GM12878 (cell line): ENCODE results near the gene ERC2. TPM values are rescaled to one million over a fixed set of nuclear protein-coding genes. Genes with fewer than 3 reads are reported as not detected.

Experiments
- ATAC-seq: fragments of 200-7000 bp; cut with Tn5 transposase; 3 replicates; pipeline ENCODE4 v1.9.1; 2020; ENCODE audit warnings: mild to moderate bottlenecking, moderate library complexity
- BruUV-seq: library from RNA; stranded (reverse); fragments of 400-500 nt; replicated peaks from 2 replicates; lab custom pipeline; 2021; lab: Mats Ljungman, UMichigan
- CTCF ChIA-PET: fragments of 300-600 bp; sonication (Branson Sonifier 250); formaldehyde crosslinking; extraction: SDS; loops from one replicate; lab custom pipeline; 2021; ENCODE audit warnings: inconsistent platforms; lab: Yijun Ruan, JAX
- POLR2A ChIA-PET: fragments of 350-600 bp; formaldehyde crosslinking; extraction: SDS; loops from one replicate; lab custom pipeline; 2021; ENCODE audit warnings: inconsistent platforms; lab: Charles Lee
- RAD21 ChIA-PET: fragments of 300-600 bp; sonication (Branson Sonifier 250); formaldehyde crosslinking; loops from one replicate; lab custom pipeline; 2023; ENCODE audit warnings: antibody characterized with exemption; ENCODE audit not compliant: unreplicated experiment; lab: Charles Lee
- SMC1A ChIA-PET: fragments of 300-600 bp; sonication (Branson Sonifier 250); formaldehyde crosslinking; loops from one replicate; lab custom pipeline; 2023; ENCODE audit not compliant: unreplicated experiment, uncharacterized antibody; lab: Charles Lee
- DNase-seq: peaks from one replicate; pipeline ENCODE4 v3.0.0-alpha.2; 2011; ENCODE audit warnings: low read depth, low spot score
- FAIRE-seq: peaks from 3 replicates; lab custom pipeline; 2011; peaks lifted over from hg19 to GRCh38; lab: Jason Lieb, UNC
- H2AFZ ChIP-seq: 2 replicates; pipeline ENCODE4 v1.6.0; 2011; ENCODE audit warnings: low read depth, low read length, control low read depth; ENCODE audit not compliant: control insufficient read depth
- H3K27ac ChIP-seq: 2 replicates; pipeline ENCODE4 v1.5.1; 2011; ENCODE audit warnings: control low read depth; ENCODE audit not compliant: control insufficient read depth, insufficient read depth
- H3K27me3 ChIP-seq, 2 experiments: replicated peaks in 1 of 2; 2 replicates each; pipeline versions ENCODE4 v1.6.0 to v1.6.1; 2011; ENCODE audit warnings: low read length in 1 of 2; ENCODE audit not compliant: control insufficient read depth in 2 of 2, insufficient read depth in 2 of 2
- H3K36me3 ChIP-seq, 2 experiments: 2 replicates each; pipeline ENCODE4 v1.5.1; 2011; ENCODE audit warnings: low read length in 1 of 2; ENCODE audit not compliant: control insufficient read depth in 2 of 2, insufficient read depth in 2 of 2
- H3K4me1 ChIP-seq: 2 replicates; pipeline ENCODE4 v1.6.1; 2011; ENCODE audit warnings: mild to moderate bottlenecking, low read length, moderate library complexity, mixed read lengths; ENCODE audit not compliant: control insufficient read depth, insufficient read depth
- H3K4me2 ChIP-seq: 2 replicates; pipeline ENCODE4 v1.6.0; 2011; ENCODE audit warnings: control low read depth; ENCODE audit not compliant: control insufficient read depth, insufficient read depth
- H3K4me3 ChIP-seq: fragments of 200-600 bp; sonication (generic); 2 replicates; pipeline ENCODE4 v1.5.1; 2016
- H3K79me2 ChIP-seq: 2 replicates; pipeline ENCODE4 v1.6.0; 2011; ENCODE audit warnings: low read length; ENCODE audit not compliant: control insufficient read depth, insufficient read depth
- H3K9ac ChIP-seq: 2 replicates; pipeline ENCODE4 v1.8.0; 2011; ENCODE audit warnings: low read length, control low read depth, mixed read lengths; ENCODE audit not compliant: control insufficient read depth, insufficient read depth
- H3K9me3 ChIP-seq: replicated peaks from 3 replicates; pipeline ENCODE4 v1.5.1; 2011; ENCODE audit warnings: mild to moderate bottlenecking, low read length; ENCODE audit not compliant: control insufficient read depth, insufficient read depth
- H4K20me1 ChIP-seq: 2 replicates; pipeline ENCODE4 v1.6.0; 2011; ENCODE audit not compliant: control insufficient read depth, insufficient read depth
- ATF2 ChIP-seq: IDR thresholded peaks from 2 replicates; pipeline ENCODE4 v1.6.1; 2012; ENCODE audit warnings: low read length, inconsistent platforms
- BHLHE40 ChIP-seq, 2 experiments: fragments of 450-650 bp in 1 of 2; IDR thresholded peaks; 2 replicates each; pipeline ENCODE4 v1.6.1; 2011 to 2017; ENCODE audit warnings: low read depth in 2 of 2, borderline replicate concordance in 1 of 2, improper control_type of control experiment in 1 of 2, low read length in 1 of 2, mild to moderate bottlenecking in 1 of 2
- CHD4 ChIP-seq: fragments of 200-600 bp; sonication (generic); IDR thresholded peaks from 2 replicates; pipeline ENCODE4 v1.6.1; 2016; ENCODE audit warnings: mild to moderate bottlenecking
- CTCF ChIP-seq, 3 experiments: IDR thresholded peaks in 2 of 3; conservative IDR thresholded peaks in 1 of 3; 2 replicates each; pipeline ENCODE4 v1.5.1; 2011; ENCODE audit warnings: low read depth in 3 of 3, low read length in 3 of 3, mild to moderate bottlenecking in 3 of 3, control low read depth in 2 of 3, moderate library complexity in 2 of 3, inconsistent platforms in 1 of 3, mixed read lengths in 1 of 3; ENCODE audit not compliant: control insufficient read depth in 2 of 3, insufficient read depth in 1 of 3; ENCODE audit errors: extremely low read depth in 1 of 3
- DPF2 ChIP-seq: fragments of 450-650 bp; IDR thresholded peaks from 2 replicates; pipeline ENCODE4 v1.6.1; 2017; ENCODE audit warnings: mild to moderate bottlenecking
- ETV6 ChIP-seq, 2 experiments: fragments of 450-650 bp in 1 of 2; IDR thresholded peaks in 1 of 2; conservative IDR thresholded peaks in 1 of 2; 2 replicates each; pipeline ENCODE4 v1.6.1; 2014; ENCODE audit warnings: antibody characterized with exemption in 1 of 2, borderline replicate concordance in 1 of 2, low read depth in 1 of 2, mild to moderate bottlenecking in 1 of 2, moderate library complexity in 1 of 2
- GABPA ChIP-seq: IDR thresholded peaks from 2 replicates; pipeline ENCODE4 v1.6.1; 2014; ENCODE audit warnings: antibody characterized with exemption, low read depth, mild to moderate bottlenecking, inconsistent platforms
- KDM1A ChIP-seq: fragments of 200-600 bp; sonication (generic); IDR thresholded peaks from 2 replicates; pipeline ENCODE4 v1.6.1; 2016; ENCODE audit warnings: borderline replicate concordance
- NFYA ChIP-seq: IDR thresholded peaks from 2 replicates; pipeline ENCODE4 v1.6.1; 2011; ENCODE audit warnings: low read depth, mild to moderate bottlenecking, low read length, improper control_type of control experiment, borderline replicate concordance
- NR2C2 ChIP-seq: IDR thresholded peaks from 2 replicates; pipeline ENCODE4 v1.6.1; 2011; ENCODE audit warnings: borderline replicate concordance, low read depth; ENCODE audit not compliant: control insufficient read depth, insufficient read length
- PBX3 ChIP-seq: IDR thresholded peaks from 2 replicates; pipeline ENCODE4 v1.6.1; 2011; ENCODE audit warnings: mild to moderate bottlenecking, low read depth, low read length, moderate library complexity; ENCODE audit not compliant: insufficient replicate concordance
- RBBP5 ChIP-seq: fragments of 200-600 bp; sonication (generic); conservative IDR thresholded peaks from 2 replicates; pipeline ENCODE4 v1.6.1; 2016
- RFX5 ChIP-seq: IDR thresholded peaks from 2 replicates; pipeline ENCODE4 v1.6.1; 2011; ENCODE audit warnings: low read depth, low read length, improper control_type of control experiment
- SUZ12 ChIP-seq: fragments of 200-600 bp; sonication (generic); IDR thresholded peaks from one replicate; pipeline ENCODE4 v1.6.1; 2018; ENCODE audit warnings: antibody characterized with exemption, mild to moderate bottlenecking; ENCODE audit not compliant: unreplicated experiment
- USF2 ChIP-seq: IDR thresholded peaks from 2 replicates; pipeline ENCODE4 v1.6.1; 2011; ENCODE audit warnings: low read depth, low read length, improper control_type of control experiment, borderline replicate concordance
- ZBED1 ChIP-seq: IDR thresholded peaks from 2 replicates; pipeline ENCODE4 v1.6.1; 2016; ENCODE audit warnings: borderline replicate concordance
- ZNF207 ChIP-seq: fragments of 450-650 bp; IDR thresholded peaks from 2 replicates; pipeline ENCODE4 v1.6.1; 2014; ENCODE audit warnings: antibody characterized with exemption, mild to moderate bottlenecking, borderline replicate concordance
- WGBS: methylation state at CpG from one replicate; pipeline ENCODE4 v1.1.6; 2016; ENCODE audit warnings: low lambda C conversion rate; ENCODE audit not compliant: insufficient replicate concordance, insufficient coverage; ENCODE audit errors: missing lambda C conversion rate; 5-methylcytosine and 5-hydroxymethylcytosine counted together
- in situ Hi-C: fragments of 300-500 bp; cut with MboI; formaldehyde crosslinking; loops from 9 replicates; pipeline ENCODE4 v1.14.3; 2018; ENCODE audit warnings: mixed read lengths
- intact Hi-C: fragments of 100-400 bp; cut with micrococcal nuclease; formaldehyde crosslinking; loops from one replicate; pipeline ENCODE4 v1.14.2; 2022; ENCODE audit not compliant: unreplicated experiment
- polyA plus RNA-seq, 11 experiments: library from polyadenylated mRNA; depleted of rRNA in 4 of 11; unstranded in 6 of 11; stranded (reverse) in 5 of 11; fragments of >200 nt; fragmentation: Nextera tagmentation in 4 of 11; fragmentation: Illumina TruSeq in 1 of 11; extraction: Ambion mirVana in 4 of 11; extraction: Trizol in 1 of 11; gene quantifications; 1 replicate in 1 of 11; 2 replicates in 10 of 11; pipeline versions ENCODE4 v1.2.1 to v1.2.3, GENCODE V29; 2011 to 2016; ENCODE audit warnings: inconsistent platforms in 2 of 11, missing spikeins in 2 of 11, low read depth in 1 of 11
- total RNA-seq, 4 experiments: library from RNA; depleted of rRNA in 3 of 4; stranded (reverse); fragments of >200 nt in 3 of 4; fragmentation: Illumina TruSeq in 1 of 4; extraction: Trizol in 1 of 4; gene quantifications; 2 replicates each; pipeline versions ENCODE4 v1.2.1 to v1.2.3, GENCODE V29; 2013 to 2021

Gene ERC2
- total and polyA plus RNA-seq, 10 of the 15 experiments (the other 5 are each of a cell fraction or from before 2014, with no cell fraction given) = 0.06 to 1.4 (median 0.12) TPM; not detected in 3

- ChIA-PET SMC1A (interaction anchor here (1.2 kb wide), 1 partner anchor 16 kb away, joined by 3 read pairs; no protein-coding TSS in a partner anchor), RAD21 (no interaction called here), POLR2A (no interaction called here), CTCF (no interaction called here)
- no peak overlapping the region for H3K9ac ChIP-seq
- no peaks in the 10 kb centered on the region; a peak in 1 of 4 replicates for H3K27me3 ChIP-seq
- no peak overlapping the region for H2AFZ ChIP-seq
- no peak overlapping the region for H3K4me3 ChIP-seq
- ATAC-seq = no peak
- no peaks in the 10 kb centered on the region for H3K9me3 ChIP-seq
- no peak overlapping the region for H3K27ac ChIP-seq
- no peak for FAIRE-seq
- WGBS = 34% methylated on average over 3 of the region's 3 CpGs
- no peaks in the 10 kb centered on the region for H3K36me3 ChIP-seq
- no TSS peak for BruUV-seq
- no peaks in the 10 kb centered on the region for H3K79me2 ChIP-seq
- no peak for DNase-seq
- TF ChIP-seq ETV6 (conservative IDR thresholded peaks at IDR 0.05 in 1 of 2, IDR thresholded peaks at IDR 0.05 in 1 of 2; ENCODE audit: borderline replicate concordance in 1 of 2, low read depth in 1 of 2) (no peak), ZNF207 (no peak), CHD4 (no peak), ZBED1 (no peak), CTCF (IDR thresholded peaks at IDR 0.05 in 2 of 3, conservative IDR thresholded peaks at IDR 0.05 in 1 of 3; ENCODE audit: control insufficient read depth in 2 of 3, extremely low read depth in 1 of 3, insufficient read depth in 1 of 3, low read depth in 3 of 3, low read length in 3 of 3) (no peak), RBBP5 (no peak), KDM1A (no peak), GABPA (no peak), RFX5 (no peak), NR2C2 (no peak), SUZ12 (no peak), NFYA (no peak), BHLHE40 (IDR thresholded peaks at IDR 0.05; ENCODE audit: borderline replicate concordance in 1 of 2, low read depth in 2 of 2, low read length in 1 of 2) (no peak), PBX3 (no peak), DPF2 (no peak), ATF2 (no peak), USF2 (no peak)
- H3K4me2 ChIP-seq = no peak overlapping the region
- intact Hi-C loops = no loop called here
- H3K4me1 ChIP-seq = no peaks in the 10 kb centered on the region
- no peaks in the 10 kb centered on the region for H4K20me1 ChIP-seq
- in situ Hi-C loops = no loop called here
Observed at GRCh38 chr3:55551644-55552043, 916.6 kb downstream of the ERC2 start.
